Stromal cell of bone marrow (primary cell): ENCODE results near the gene SLC6A9.

Experiments
- DNase-seq: peaks from one replicate; pipeline ENCODE4 v3.0.0-alpha.2; 2012; ENCODE audit warnings: low read depth

Gene SLC6A9

GRCh38 chr1:44002165-44002564, 29.1 kb downstream of the SLC6A9 start:
- no peak for DNase-seq

DNA sequence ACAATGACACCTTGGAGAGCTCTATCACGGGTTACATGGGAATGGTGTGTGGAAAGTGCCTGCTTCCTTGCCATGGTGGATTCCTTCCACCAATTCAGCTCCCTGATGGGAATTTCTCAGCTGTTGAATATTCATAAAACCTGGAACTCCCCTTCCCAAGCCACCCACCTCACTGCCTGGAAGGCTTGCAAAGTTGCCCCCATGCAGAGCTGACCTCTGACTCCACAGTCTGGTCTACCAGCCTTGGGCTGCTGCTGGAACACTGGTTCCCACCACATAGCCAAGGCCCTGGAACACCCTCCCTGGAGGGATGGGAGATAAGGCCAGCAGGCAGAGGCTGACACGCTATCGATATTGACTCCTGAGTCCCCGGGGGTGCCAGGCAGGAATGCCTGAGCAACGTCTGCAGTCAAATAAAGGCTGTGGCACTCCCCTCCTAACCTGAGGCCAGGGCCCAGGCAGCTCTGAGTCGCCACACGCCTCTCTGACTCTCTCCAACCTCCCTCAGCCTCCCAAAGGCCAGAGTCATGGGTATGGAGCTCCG, 31.1 kb downstream of the SLC6A9 start:
- no peak for DNase-seq

- no peak for DNase-seq
Measured at GRCh38 chr1:43999455-43999854, 31.8 kb downstream of the SLC6A9 start.

DNA sequence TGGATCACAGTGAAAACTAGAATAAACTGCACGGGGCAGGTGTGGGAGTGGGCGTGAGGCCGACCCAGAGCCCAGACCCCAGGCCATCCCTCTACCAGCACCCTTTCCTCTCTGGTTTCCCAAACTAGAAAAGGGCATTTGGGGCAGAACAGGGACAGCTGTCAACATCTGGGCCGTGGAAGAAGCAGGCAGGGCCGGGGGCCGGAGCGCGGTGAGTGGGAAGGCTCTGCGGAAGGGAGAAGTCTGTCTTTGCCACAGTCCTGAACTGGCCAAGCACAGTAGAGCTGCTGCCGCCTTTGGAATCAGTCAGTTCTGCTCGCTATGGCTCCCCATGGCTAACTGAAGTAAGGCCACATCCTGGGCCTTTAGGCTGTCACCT, 33.3 kb downstream of the SLC6A9 start:
- no peak for DNase-seq

DNA sequence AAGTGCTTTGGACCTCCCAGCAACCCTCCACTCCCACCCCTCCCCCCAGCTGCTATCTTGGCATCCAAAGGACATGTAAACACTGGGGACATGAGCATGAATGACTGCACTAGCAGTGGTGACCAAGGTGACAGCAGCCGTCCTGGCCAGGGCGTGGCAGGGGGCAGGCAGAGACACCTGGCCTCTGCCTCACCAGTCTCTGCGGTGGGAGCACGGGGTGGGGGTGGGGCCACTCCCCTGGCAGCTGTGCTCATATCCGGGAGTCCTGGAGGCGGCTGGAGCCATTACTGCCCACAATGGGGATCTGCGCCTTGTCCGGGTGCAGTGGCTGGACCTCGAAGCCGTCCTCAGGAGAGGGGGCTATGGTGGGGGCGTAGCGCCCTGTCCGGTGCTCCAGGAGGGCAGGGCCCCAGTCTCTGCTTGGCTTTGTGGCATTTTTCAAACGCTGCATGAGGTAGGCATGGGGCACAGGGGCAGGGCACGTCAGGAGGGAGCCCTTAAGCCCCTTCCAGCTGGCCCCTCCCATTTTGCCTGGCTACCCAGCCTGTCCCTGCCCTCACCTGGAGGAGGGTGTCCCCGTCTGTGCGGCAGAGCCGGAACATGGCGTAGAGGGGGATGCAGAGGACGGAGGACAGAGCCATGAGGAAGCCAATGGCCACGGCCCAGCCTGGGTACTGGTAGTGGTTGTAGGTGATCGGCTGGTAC, 33.8 kb downstream of the SLC6A9 start:
- no peak for DNase-seq

DNA sequence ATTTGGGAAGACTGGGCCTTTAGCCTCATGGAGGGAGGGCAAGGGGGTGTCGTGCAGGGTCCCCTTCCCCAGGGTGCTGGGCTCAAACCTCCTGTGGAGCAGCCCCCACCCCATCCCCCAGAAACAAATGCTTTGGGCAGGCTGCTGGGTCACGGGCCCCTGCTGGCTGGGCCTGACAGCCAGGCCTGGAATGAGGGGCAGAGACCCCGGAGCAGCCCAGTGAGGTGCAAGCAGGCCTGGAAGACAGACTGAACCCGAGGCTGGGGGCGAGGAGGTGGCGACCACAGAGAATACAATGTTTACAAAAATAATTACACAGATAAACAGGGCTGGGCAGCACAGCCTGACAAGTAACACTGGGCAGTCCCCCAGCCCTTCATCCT, 34.5 kb downstream of the SLC6A9 start:
- DNase-seq: no peak

DNA sequence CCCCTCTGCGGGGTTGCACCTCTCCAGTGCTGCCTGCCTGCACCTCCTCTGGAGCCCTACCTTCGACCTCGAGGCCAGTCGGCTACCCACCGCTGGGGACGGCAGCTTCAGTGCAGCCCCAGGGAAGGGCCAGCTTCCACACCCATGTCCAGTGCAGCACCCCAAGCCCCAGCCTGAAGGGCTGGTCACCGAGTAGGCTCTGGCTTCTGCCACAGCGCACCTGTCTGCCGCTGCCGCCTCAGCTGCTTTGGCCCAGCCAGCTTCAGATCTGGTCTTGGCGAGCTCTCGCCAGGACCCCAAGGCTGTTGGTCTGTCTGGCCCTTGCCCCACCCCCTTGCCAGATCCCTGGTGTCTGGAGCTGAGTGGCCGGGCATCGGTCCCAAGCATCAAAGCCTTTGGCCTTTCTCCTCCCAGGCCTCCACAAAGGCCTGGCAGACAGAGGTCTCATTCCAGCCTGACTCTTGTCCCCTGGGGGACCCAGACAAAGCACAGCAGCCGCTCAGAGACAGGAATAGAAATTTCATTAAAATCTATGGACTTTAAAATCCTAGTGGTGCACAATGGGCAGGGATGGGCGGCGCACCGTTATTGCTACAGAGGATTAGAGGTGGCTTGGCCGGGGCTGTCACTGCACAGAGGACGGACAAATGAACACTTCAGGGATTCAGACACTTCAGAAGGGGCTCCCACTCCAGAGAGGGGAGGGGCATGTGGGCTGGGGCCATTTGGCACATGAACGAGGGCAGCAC, 35.1 kb downstream of the SLC6A9 start:
- no peak for DNase-seq

- DNase-seq: no peak
Measured at GRCh38 chr1:43994794-43995790, 36.2 kb downstream of the SLC6A9 start.

DNA sequence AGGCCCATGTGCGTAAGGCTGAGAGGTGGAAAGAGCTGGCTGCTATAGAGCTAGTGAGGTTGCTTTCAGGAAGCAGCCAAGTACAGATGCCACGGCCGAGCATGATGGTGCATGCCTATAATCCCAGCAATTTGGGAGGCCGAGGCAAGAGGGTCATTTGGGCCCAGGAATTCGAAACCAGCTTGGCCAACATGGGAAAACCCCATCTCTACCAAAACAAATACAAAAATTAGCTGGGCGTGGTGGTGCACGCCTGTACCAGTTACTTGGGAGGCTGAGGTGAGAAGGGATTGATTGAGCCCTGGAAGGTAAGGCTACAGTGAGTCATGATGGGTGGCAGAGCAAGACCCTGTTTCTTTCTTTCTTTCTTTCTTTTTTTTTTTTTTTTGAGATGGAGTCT, 37.2 kb downstream of the SLC6A9 start:
- DNase-seq: no peak

- no peak for DNase-seq
Measured at GRCh38 chr1:43993206-43993914, 37.9 kb downstream of the SLC6A9 start.

DNA sequence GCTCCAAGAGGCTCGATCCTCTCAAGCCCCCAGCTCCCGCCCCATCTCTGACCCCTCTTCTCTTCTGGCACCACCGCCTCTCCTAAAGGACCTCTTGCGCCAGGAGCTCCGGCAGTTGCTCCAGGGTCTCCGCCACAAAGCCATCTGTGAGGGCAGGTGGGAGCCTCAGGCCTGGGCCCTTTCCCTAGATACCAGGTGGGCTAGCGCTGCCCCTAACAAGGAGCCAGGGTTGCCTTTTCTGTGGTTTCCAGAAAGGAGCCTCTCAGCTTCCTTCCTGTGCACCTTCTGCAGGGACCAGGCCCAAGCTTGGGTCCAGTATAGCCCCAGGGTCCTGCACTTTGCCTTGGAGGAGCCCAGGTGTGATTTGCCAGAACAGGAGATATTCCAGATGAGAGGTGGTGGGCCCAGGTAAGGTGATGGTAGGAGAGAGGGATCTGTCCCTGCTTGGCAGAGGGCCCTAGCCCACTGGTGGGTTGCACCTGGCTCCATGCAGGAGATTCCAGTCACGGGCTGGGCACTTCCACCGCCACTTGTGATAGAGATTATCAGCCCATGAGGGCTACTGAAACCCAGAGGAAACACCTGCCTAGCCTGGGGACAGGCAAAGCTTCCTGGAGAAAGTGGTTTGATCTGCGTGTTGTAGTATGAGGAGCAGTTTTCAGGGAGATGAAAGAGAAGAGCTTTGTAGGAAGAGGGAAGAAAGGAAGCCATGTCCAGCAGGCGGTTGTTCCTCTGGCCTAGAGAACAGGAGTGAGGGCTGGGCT, 38.8 kb downstream of the SLC6A9 start:
- no peak for DNase-seq

DNA sequence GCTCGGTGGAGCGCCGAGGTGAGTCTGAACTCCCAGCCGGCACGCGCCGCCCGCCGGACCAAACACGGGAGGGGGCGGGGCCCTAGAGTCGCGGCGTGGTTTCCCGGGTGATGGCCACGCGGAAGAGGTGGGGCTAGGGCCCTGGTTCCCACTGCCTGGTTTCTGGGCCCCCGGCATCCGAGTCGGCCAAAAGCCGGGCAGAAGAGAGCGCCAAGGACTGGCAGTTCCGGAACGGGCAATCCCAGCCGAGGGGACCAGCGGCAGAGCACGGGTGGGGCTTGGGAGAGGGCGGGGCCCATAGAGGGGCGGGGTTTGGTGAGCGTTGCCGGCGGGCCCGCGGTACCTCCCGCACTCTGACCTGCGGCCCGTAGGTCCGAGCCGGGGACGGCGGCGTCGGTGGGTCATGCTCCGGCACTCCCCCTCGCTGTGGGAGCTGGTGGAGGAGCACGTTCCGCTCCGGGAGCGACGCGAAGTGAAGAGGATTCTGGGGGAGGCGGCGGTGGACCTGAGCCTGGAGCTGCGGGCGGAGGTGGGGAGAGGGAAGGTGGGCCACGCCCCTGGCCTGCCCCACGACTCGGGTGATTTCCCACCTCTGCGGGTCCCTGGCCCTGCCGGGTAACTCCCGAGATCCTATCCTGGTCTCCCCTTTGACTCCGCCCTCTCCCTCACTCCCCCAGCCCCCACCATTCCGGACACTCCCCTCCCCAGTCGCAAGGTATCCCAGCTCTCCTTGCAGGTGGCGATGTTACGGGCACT, 39.6 kb downstream of the SLC6A9 start, which contains the start of gene CCDC24:
Gene CCDC24, plus strand, starts transcription at position 124 of the 756 bp plus-strand sequence. Its CDS starts 280 bp downstream, at position 404.
- DNase-seq: peak; percentile 71

DNA sequence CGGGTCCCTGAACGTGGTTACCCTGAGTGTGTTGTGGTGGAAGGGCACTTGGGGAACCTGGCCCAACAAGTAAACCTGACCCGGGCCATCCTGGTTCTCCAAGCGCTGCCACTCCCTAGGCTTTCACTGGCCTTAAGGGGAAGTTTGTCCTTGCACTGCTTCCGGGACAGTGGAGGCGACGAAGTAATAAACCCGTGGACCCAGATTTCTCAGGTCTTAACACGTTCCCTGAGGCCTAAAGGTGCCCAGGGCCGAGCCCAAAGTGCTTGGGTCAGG, 40.1 kb downstream of the SLC6A9 start:
- DNase-seq: no peak

GRCh38 chr1:43990271-43991199, 40.7 kb downstream of the SLC6A9 start:
- no peak for DNase-seq

GRCh38 chr1:43987159-43987902, 43.9 kb downstream of the SLC6A9 start:
- no peak for DNase-seq

DNA sequence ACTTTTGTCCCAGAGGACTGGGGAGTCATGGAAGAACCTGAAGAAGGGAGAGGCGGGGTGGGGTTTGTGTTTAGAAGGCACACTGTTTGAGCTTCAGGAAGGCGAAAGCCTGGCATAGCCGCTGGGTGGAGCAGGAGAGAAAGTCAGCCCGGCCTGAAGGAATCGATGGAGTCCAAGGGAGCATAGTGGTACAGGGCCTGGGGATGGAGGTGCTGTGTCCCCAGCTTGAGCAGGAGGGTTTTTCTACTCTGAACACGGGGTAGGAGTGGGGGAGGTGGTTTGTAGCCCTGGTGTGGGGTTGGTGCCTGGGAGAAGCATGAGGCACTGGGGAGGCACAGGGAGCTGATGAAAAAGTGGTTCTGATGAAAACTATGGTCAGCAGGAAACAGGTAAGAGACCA, 44.5 kb downstream of the SLC6A9 start:
- no peak for DNase-seq

DNA sequence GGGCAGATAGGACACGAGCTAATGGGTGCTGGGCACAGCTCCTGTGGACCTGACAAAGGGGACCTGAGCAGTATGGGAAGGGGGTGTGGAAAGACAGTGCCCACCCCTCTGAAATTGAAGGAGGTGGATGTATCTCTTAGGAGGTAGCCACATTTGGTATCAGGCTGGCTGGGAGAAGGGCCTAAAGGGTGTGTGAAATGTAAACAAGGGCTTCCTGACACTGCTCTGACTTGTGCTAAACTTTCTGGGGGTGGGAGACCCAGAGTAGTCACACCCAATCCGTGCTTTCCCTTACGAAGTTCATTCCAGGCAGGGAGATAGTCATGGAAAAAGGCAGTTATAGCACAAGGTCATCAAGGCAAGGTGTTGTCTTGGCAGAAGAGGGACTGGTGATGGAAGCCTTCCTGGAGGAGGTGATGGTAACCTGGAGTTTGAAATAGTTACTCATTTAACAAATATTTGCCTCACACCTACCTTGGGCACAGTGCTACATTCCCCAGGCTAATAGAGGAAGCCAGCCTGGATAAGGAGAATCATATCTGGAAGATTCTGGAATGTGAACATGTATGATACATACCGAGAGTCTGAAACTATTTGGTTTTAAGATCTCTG, 45.2 kb downstream of the SLC6A9 start:
- no peak for DNase-seq

DNA sequence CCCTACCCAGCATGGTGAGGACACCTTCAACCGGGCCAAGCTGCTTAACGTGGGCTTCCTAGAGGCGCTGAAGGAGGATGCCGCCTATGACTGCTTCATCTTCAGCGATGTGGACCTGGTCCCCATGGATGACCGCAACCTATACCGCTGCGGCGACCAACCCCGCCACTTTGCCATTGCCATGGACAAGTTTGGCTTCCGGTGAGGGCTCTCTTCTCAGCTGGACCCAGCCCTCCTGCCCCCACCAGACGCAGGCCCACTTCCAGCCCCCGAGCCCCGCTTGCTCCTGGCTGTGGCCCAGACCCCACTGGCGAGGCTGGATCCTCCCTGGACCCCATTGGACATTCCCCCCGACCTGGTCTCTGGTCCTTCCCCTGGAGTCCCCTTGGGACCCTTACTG, 46.4 kb downstream of the SLC6A9 start:
- DNase-seq: no peak
